ENCODE data around the gene RCL1.

GRCh38 chr9:4804531-4805016, 11.8 kb downstream of the RCL1 start:
- TF ChIP-seq POLR2A (IDR thresholded peaks at IDR 0.05; ENCODE audit: low read length) (no peak), GATA1 (IDR thresholded peaks at IDR 0.05; ENCODE audit: low read depth, low read length) (no peak)

Data from erythroblast (primary cell).